Left colon (tissue), 2 donors: ENCODE measurements around the gene WIF1. TPM values are rescaled to one million over a fixed set of nuclear protein-coding genes. Genes with fewer than 3 reads are reported as not detected.

Experiments
- total RNA-seq, 2 donors: library from RNA; stranded (reverse); fragmentation: NEBNext Ultra II Directional; extraction: Animal tissue kit (Norgen Biotek cat#: 25700); gene quantifications; one replicate each; pipeline ENCODE4 v1.2.1, GENCODE V29; 2021
- donor health status: DM: no; HTN: no; CAD: no.
- donor health status: DM: yes; HTN: yes; CAD: no.

The WIF1 gene
- total RNA-seq, 2 donors from 2014 or later: 0.25 to 0.55 TPM

Other genes starting within 250 kb of the WIF1 start
- 10 to 100 TPM; 36.4 to 37.2 TPM for gene LEMD3, start 48.3 kb upstream of the WIF1 start, total RNA-seq
- 10 to 100 TPM in 1 of 2 donors, 1 to 10 TPM in 1; 5.7 to 20.4 TPM for gene MSRB3, start 157.4 kb upstream of the WIF1 start, total RNA-seq